ENCODE results near the gene FOXN1. TPM values are rescaled to one million over a fixed set of nuclear protein-coding genes. Genes with fewer than 3 reads are reported as not detected.
"Not testable (repeated sequence)": the region's sequence is repeated elsewhere in the genome, so short reads cannot be mapped to it uniquely, and the experiment has no call there.

Gene FOXN1
- total RNA-seq, 1 donor from 2014 or later, result not detected

DNA sequence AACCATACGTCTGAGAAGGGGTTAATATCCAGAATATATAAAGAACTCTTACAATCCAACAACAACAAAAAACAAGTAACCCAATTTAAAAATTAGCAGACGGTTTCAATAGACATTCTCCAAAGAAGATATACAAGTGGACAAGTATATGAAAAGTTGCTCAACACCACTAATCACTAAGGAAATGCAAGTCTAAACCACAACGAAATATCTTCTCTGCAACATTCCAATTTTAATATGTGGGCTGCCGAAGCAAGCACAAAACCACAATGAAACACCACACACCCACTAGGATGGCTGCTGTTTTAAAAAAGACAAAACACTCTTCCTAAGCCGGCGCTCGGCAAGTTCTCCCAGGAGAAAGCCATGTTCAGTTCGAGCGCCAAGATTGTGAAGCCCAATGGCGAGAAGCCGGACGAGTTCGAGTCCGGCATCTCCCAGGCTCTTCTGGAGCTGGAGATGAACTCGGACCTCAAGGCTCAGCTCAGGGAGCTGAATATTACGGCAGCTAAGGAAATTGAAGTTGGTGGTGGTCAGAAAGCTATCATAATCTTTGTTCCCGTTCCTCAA is 38.6 kb upstream of the FOXN1 start:
- FAIRE-seq (no peak), DNase-seq (ENCODE audit: low read depth) (peak; percentile 74)
- H3K36me3 ChIP-seq (ENCODE audit: control insufficient read depth, insufficient read depth, low read length), result no peaks in the 10 kb centered on the region
- H3K4me3 ChIP-seq (ENCODE audit: low read depth, low read length), result no peak overlapping the region
- H3K27me3 ChIP-seq (ENCODE audit: control insufficient read depth, insufficient read depth, low read length), result no peaks in the 10 kb centered on the region
- TF ChIP-seq, protein P1, sequence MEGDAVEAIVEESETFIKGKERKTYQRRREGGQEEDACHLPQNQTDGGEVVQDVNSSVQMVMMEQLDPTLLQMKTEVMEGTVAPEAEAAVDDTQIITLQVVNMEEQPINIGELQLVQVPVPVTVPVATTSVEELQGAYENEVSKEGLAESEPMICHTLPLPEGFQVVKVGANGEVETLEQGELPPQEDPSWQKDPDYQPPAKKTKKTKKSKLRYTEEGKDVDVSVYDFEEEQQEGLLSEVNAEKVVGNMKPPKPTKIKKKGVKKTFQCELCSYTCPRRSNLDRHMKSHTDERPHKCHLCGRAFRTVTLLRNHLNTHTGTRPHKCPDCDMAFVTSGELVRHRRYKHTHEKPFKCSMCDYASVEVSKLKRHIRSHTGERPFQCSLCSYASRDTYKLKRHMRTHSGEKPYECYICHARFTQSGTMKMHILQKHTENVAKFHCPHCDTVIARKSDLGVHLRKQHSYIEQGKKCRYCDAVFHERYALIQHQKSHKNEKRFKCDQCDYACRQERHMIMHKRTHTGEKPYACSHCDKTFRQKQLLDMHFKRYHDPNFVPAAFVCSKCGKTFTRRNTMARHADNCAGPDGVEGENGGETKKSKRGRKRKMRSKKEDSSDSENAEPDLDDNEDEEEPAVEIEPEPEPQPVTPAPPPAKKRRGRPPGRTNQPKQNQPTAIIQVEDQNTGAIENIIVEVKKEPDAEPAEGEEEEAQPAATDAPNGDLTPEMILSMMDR (IDR thresholded peaks at IDR 0.05; ENCODE audit: insufficient read depth, low read length, severe bottlenecking), result no peak

DNA sequence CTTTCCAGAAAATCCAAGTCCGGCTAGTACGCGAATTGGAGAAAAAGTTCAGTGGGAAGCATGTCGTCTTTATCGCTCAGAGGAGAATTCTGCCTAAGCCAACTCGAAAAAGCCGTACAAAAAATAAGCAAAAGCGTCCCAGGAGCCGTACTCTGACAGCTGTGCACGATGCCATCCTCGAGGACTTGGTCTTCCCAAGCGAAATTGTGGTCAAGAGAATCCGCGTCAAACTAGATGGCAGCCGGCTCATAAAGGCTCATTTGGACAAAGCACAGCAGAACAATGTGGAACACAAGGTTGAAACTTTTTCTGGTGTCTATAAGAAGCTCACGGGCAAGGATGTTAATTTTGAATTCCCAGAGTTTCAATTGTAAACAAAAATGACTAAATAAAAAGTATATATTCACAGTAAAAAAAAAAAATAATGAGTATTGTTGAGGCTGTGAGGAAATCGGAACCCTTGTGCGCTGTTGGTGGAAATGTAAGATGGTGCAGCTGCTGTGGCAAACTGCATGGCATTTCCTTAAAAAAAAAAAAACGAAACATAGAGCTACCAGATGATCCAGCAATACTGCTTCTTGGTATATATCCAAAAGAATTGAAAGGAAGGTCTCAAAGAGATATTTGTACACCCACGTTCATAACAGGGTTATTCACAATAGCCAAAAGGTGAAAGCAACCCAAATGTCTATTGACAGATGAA is 38.0 kb upstream of the FOXN1 start:
- not testable (repeated sequence) for H3K27me3 ChIP-seq (ENCODE audit: control insufficient read depth, insufficient read depth, low read length); H3K4me3 ChIP-seq (ENCODE audit: low read depth, low read length); H3K36me3 ChIP-seq (ENCODE audit: control insufficient read depth, insufficient read depth, low read length); FAIRE-seq
- peak; percentile 5 for DNase-seq (ENCODE audit: low read depth)

DNA sequence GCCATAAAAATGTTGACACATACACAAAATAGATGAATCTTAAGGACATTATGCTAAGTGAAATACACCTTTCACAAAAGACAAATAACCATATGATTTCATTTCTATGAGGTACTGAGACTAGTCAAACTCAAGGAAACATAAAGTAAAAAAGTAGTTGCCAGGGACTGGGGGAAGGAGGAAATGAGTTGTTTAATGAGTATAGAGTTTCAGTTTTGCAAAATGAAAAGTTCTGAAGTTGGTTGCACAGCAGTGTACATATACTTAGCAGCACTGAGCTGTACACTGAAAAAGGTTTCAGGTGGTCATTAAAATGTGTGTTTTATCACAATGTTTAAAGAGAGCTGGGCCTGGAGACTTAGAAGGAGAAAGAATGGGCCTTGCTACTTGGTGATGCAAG is 37.4 kb upstream of the FOXN1 start:
- H3K36me3 ChIP-seq (ENCODE audit: control insufficient read depth, insufficient read depth, low read length), result no peaks in the 10 kb centered on the region
- no peaks in the 10 kb centered on the region for H3K27me3 ChIP-seq (ENCODE audit: control insufficient read depth, insufficient read depth, low read length)
- DNase-seq (ENCODE audit: low read depth) (peak; percentile 21), FAIRE-seq (no peak)
- no peak overlapping the region for H3K4me3 ChIP-seq (ENCODE audit: low read depth, low read length)
- TF ChIP-seq, protein P1 (IDR thresholded peaks at IDR 0.05; ENCODE audit: insufficient read depth, low read length, severe bottlenecking), result no peak

DNA sequence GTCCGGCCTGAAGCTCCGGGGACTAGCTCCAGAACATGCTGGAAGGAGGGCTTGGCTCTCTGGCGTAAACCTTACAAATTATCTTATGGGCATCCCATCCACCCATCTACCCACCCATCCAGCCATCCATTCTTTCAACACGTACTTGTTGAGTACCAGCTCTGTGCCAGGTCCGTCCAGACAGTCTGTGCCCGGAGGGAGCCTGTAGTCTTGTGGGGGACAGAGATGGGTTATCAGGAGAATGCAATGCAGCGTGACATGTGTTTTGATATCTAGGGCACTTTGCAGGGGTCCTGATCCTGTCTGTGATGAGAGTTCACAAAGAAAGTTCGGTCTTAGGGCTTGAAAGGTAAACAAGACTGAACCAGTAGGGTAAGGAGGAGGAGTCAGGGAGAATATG is 36.8 kb upstream of the FOXN1 start:
- no peak for FAIRE-seq
- DNase-seq (ENCODE audit: low read depth), result no peak

GRCh38 chr17:28470266-28470913 is 35.8 kb upstream of the FOXN1 start:
- TF ChIP-seq, protein P1 (IDR thresholded peaks at IDR 0.05; ENCODE audit: insufficient read depth, low read length, severe bottlenecking), result no peak
- no peak for FAIRE-seq
- no peak for DNase-seq (ENCODE audit: low read depth)
- Histone ChIP-seq H3K27me3 (ENCODE audit: control insufficient read depth, insufficient read depth, low read length) (no peaks in the 10 kb centered on the region), H3K4me3 (ENCODE audit: low read depth, low read length) (no peak overlapping the region), H3K36me3 (ENCODE audit: control insufficient read depth, insufficient read depth, low read length) (no peaks in the 10 kb centered on the region)

More for the DNA sequence above, 36.8 kb upstream of the FOXN1 start:
- Histone ChIP-seq H3K36me3 (ENCODE audit: control insufficient read depth, insufficient read depth, low read length) (no peaks in the 10 kb centered on the region), H3K27me3 (ENCODE audit: control insufficient read depth, insufficient read depth, low read length) (no peaks in the 10 kb centered on the region), H3K4me3 (ENCODE audit: low read depth, low read length) (no peak overlapping the region)
- TF ChIP-seq, protein P1 (IDR thresholded peaks at IDR 0.05; ENCODE audit: insufficient read depth, low read length, severe bottlenecking), result no peak

GRCh38 chr17:28470914-28471366 is 35.2 kb upstream of the FOXN1 start:
- Histone ChIP-seq H3K27me3 (ENCODE audit: control insufficient read depth, insufficient read depth, low read length) (no peaks in the 10 kb centered on the region), H3K4me3 (ENCODE audit: low read depth, low read length) (no peak overlapping the region), H3K36me3 (ENCODE audit: control insufficient read depth, insufficient read depth, low read length) (no peaks in the 10 kb centered on the region)
- TF ChIP-seq, protein P1 (IDR thresholded peaks at IDR 0.05; ENCODE audit: insufficient read depth, low read length, severe bottlenecking), result no peak
- DNase-seq (ENCODE audit: low read depth), result peak; percentile 23
- no peak for FAIRE-seq
